T-helper 2 cell treated with Interferon-gamma antibody and Interleukin-4, amounts not matched to agents 100 ng/mL and 5 ng/mL, for 36 hours (primary cell): ENCODE results near the gene TAS2R9. TPM values are rescaled to one million over a fixed set of nuclear protein-coding genes. Genes with fewer than 3 reads are reported as not detected.
"Not testable (repeated sequence)": the region's sequence is repeated elsewhere in the genome, so short reads cannot be mapped to it uniquely, and the experiment has no call there.

Experiments used
- intact Hi-C: fragments of 100-400 bp; cut with micrococcal nuclease; formaldehyde crosslinking; loops from one replicate; pipeline ENCODE4 v1.15.1; 2023
- total RNA-seq: library from RNA; stranded (reverse); gene quantifications from 2 replicates; pipeline ENCODE4 v1.2.3, GENCODE V29; 2022

The TAS2R9 gene
- total RNA-seq, result not detected in 2 replicates

GRCh38 chr12:10810068-10810467 lies at the start of gene TAS2R9:
TSS of gene TAS2R9 (minus strand) at chr12:10810168. CDS start at chr12:10810075, 93 bp downstream.
- intact Hi-C loops, result no loop called here

- intact Hi-C loops, result no loop called here
Measured at GRCh38 chr12:10855807-10856206, 45.8 kb upstream of the TAS2R9 start.

GRCh38 chr12:10853776-10854175 lies 43.8 kb upstream of the TAS2R9 start:
- intact Hi-C loops, result no loop called here

GRCh38 chr12:10851243-10851858 lies 41.4 kb upstream of the TAS2R9 start:
- intact Hi-C loops, result no loop called here

- intact Hi-C loops, result loop anchor here (1.0 to 2.0 kb wide), 2 partner anchors 133 to 321 kb away; partner anchors contain the start of gene SMIM10L1
Measured at GRCh38 chr12:10849425-10849878, 39.5 kb upstream of the TAS2R9 start, which contains the start of gene PRR4. TSS of gene PRR4 (minus strand) at chr12:10849475. CDS start at chr12:10849437, 38 bp downstream.

- intact Hi-C loops, result loop anchor here (2.0 kb wide), 1 partner anchor 323 kb away; the partner anchor contains the start of gene SMIM10L1
Measured at GRCh38 chr12:10847744-10848143, 37.8 kb upstream of the TAS2R9 start.

- intact Hi-C loops, result no loop called here
Measured at GRCh38 chr12:10842862-10843261, 32.9 kb upstream of the TAS2R9 start.

- intact Hi-C loops, result no loop called here
Measured at GRCh38 chr12:10838461-10838860, 28.5 kb upstream of the TAS2R9 start.

GRCh38 chr12:10829994-10830393 lies 20.0 kb upstream of the TAS2R9 start:
- intact Hi-C loops, result no loop called here

GRCh38 chr12:10826258-10826657 lies 16.3 kb upstream of the TAS2R9 start, which contains the start of gene TAS2R10:
TSS of gene TAS2R10 (minus strand) at chr12:10826358. CDS start at chr12:10826269, 89 bp downstream.
- intact Hi-C loops, result no loop called here

GRCh38 chr12:10824957-10825356 lies 15.0 kb upstream of the TAS2R9 start:
- intact Hi-C loops, result no loop called here

- intact Hi-C loops, result no loop called here
Measured at GRCh38 chr12:10811883-10812536, 2.0 kb upstream of the TAS2R9 start.

GRCh38 chr12:10807186-10807585 lies 2.8 kb downstream of the TAS2R9 start, which contains the start of gene TAS2R8:
TSS of gene TAS2R8 (minus strand) at chr12:10807286. CDS start at chr12:10806980, 306 bp downstream.
- intact Hi-C loops, result no loop called here

- intact Hi-C loops, result no loop called here
Measured at GRCh38 chr12:10802587-10802986, 7.4 kb downstream of the TAS2R9 start, which contains the start of gene TAS2R7. TSS of gene TAS2R7 (minus strand) at chr12:10802627. CDS start at chr12:10802570, 57 bp downstream.

- intact Hi-C loops, result no loop called here
Measured at GRCh38 chr12:10801741-10802140, 8.2 kb downstream of the TAS2R9 start.

- intact Hi-C loops, result no loop called here
Measured at GRCh38 chr12:10794222-10794621, 15.7 kb downstream of the TAS2R9 start.

GRCh38 chr12:10791769-10792168 lies 18.2 kb downstream of the TAS2R9 start:
- intact Hi-C loops, result not testable (repeated sequence)

- intact Hi-C loops, result no loop called here
Measured at GRCh38 chr12:10783252-10783651, 26.7 kb downstream of the TAS2R9 start.

- intact Hi-C loops, result no loop called here
Measured at GRCh38 chr12:10779103-10779502, 30.9 kb downstream of the TAS2R9 start.

- intact Hi-C loops, result loop anchor here (1.0 kb wide), 2 partner anchors 428 to 715 kb away; no protein-coding TSS in a partner anchor
Measured at GRCh38 chr12:10771132-10771733, 38.7 kb downstream of the TAS2R9 start.

- intact Hi-C loops, result no loop called here
Measured at GRCh38 chr12:10759657-10760056, 50.3 kb downstream of the TAS2R9 start.
